Memory B cell (primary cell): Measurements from ENCODE around the gene RNF13.
"Not testable (repeated sequence)": the region's sequence is repeated elsewhere in the genome, so short reads cannot be mapped to it uniquely, and the experiment has no call there.

Experiments
- ATAC-seq: fragments of 150-1000 bp; cut with Tn5 transposase; 2 replicates; pipeline ENCODE4 v1.10.0; 2021; ENCODE audit warnings: low read depth, mild to moderate bottlenecking, moderate library complexity
- DNase-seq, 2 donors: peaks; one replicate each; pipeline ENCODE4 v3.0.0; 2022; ENCODE audit warnings: low spot score in 2 of 2
- H3K27ac Mint-ChIP-seq: one replicate; pipeline ENCODE4 v1.8.0; 2022; ENCODE audit warnings: mild to moderate bottlenecking, moderate library complexity, mixed read lengths
- H3K27me3 Mint-ChIP-seq: one replicate; pipeline ENCODE4 v1.8.0; 2022; ENCODE audit warnings: mixed read lengths
- H3K36me3 Mint-ChIP-seq: one replicate; pipeline ENCODE4 v1.8.0; 2022; ENCODE audit warnings: mild to moderate bottlenecking, mixed read lengths
- H3K4me1 Mint-ChIP-seq: one replicate; pipeline ENCODE4 v1.8.0; 2022; ENCODE audit warnings: mixed read lengths
- H3K4me3 Mint-ChIP-seq: one replicate; pipeline ENCODE4 v1.8.0; 2022; ENCODE audit warnings: mild to moderate bottlenecking, moderate library complexity, mixed read lengths
- H3K9me3 Mint-ChIP-seq: one replicate; pipeline ENCODE4 v1.8.0; 2022; ENCODE audit warnings: mixed read lengths

The RNF13 gene

DNA sequence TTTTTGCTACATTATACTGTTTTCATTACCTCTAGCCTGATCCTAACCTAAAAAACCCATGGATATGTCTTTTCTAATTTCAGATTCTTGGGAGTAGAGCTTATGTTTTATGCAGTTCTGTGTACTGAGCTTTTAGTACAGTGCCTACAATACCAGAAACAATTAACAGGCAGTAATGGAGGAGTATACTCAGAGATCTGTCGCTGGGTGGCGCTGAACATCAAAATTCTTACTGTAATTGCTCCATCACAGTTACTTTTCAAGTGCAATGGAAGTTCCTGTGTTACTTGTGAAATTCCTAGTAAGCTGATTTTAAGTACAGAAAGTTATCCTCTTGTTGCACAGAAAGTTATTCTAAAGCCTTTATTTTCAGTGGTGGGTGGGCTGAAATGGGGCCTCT lies 66.9 kb downstream of the RNF13 start:
- DNase-seq (no peak), ATAC-seq (peak; percentile 39)
- H3K27me3 Mint-ChIP-seq = no peaks in the 10 kb centered on the region
- H3K4me1 Mint-ChIP-seq = peaks cover 5% of the 10 kb centered on the region
- H3K9me3 Mint-ChIP-seq = peaks cover 6% of the 10 kb centered on the region
- no peak overlapping the region for H3K27ac Mint-ChIP-seq
- H3K4me3 Mint-ChIP-seq = no peak overlapping the region
- peaks cover 16% of the 10 kb centered on the region for H3K36me3 Mint-ChIP-seq

DNA sequence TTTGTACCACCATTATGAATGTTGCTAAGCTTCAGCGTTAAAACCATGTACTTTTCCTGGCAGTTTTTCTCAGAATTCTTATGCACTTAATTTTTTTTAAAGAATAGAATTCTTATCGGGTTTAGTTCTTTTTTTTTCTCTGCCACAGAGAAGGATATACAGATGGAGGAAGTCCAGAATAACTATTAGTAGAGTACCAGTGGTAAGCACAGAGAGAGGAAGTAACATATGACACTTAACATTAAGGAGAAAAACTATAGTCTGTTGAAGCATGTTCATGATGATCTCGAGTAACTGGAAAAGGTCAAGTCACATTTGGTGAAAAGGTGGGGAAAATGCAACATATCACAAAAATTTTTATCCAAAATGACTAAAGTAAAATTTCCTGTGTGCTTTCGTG lies 68.9 kb downstream of the RNF13 start:
- H3K4me1 Mint-ChIP-seq = peaks cover 15% of the 10 kb centered on the region
- peaks cover 20% of the 10 kb centered on the region for H3K36me3 Mint-ChIP-seq
- peaks cover 6% of the 10 kb centered on the region for H3K9me3 Mint-ChIP-seq
- ATAC-seq = peak; percentile 49
- H3K4me3 Mint-ChIP-seq = peak overlapping the region; percentile 30
- H3K27ac Mint-ChIP-seq = peak overlapping the region; percentile 68
- H3K27me3 Mint-ChIP-seq = no peaks in the 10 kb centered on the region
- DNase-seq = no peak

DNA sequence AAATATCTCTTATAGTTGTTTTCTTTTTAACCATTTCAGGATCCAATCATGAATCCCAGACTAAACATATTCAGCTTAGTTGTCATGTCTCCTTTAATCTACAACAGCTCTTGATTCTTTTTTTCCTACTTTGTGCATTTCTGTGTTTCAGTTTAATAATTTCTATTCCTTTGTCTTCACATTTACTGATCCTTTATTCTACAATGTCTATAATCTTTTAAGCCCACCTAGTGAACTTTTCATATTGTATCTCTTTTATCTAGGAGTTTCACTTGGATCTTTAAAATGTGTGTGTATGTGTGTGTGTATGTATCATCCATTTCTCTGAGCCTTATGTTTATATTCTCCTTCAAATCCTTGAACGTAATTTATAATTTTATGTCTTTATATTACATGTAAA lies 70.1 kb downstream of the RNF13 start:
- Mint-ChIP-seq H3K4me3 (no peak overlapping the region), H3K9me3 (peaks cover 6% of the 10 kb centered on the region), H3K4me1 (peaks cover 17% of the 10 kb centered on the region), H3K27ac (no peak overlapping the region), H3K36me3 (peaks cover 25% of the 10 kb centered on the region), H3K27me3 (no peaks in the 10 kb centered on the region)
- ATAC-seq = no peak
- DNase-seq = no peak

DNA sequence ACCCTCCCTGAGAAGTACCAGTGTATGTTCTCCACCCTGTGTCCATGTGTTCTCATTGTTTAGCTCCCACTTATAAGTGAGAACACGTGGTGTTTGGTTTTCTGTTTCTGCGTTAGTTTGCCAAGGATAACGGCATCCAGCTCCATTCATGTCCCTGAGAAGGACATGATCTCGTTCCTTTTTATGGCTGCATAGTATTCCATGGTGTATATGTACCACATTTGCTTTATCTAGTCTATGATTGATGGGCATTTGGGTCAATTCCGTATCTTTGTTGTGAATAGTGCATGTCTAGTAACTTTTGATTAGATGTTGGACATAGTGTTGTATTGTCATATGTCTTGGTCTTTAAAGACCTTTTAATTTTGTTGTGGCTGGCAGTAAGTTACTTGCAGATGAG lies 70.8 kb downstream of the RNF13 start:
- not testable (repeated sequence) for H3K9me3 Mint-ChIP-seq, ATAC-seq, H3K4me3 Mint-ChIP-seq, DNase-seq, H3K27ac Mint-ChIP-seq, H3K27me3 Mint-ChIP-seq
- peaks cover 27% of the 10 kb centered on the region for H3K36me3 Mint-ChIP-seq
- peaks cover 17% of the 10 kb centered on the region for H3K4me1 Mint-ChIP-seq

DNA sequence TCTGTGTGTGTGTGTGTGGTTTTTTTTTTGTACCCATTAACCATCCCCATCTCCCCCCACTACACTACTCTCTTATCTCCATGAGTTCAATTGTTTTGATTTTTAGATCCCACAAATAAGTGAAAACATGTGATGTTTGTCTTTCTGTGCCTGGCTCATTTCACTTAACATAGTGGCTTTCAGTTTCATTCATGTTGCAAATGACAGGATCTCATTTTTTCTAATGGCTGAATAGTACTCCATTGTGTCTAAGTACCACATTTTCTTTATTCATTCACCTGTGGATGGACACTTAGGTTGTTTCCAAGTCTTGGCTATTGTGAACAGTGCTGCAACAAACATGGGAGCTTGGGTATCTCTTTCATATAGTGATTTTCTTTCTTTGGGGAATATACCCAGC lies 71.8 kb downstream of the RNF13 start:
- ATAC-seq, H3K9me3 Mint-ChIP-seq, H3K4me3 Mint-ChIP-seq, DNase-seq, H3K27me3 Mint-ChIP-seq: not testable (repeated sequence)
- Mint-ChIP-seq H3K36me3 (peaks cover 30% of the 10 kb centered on the region), H3K4me1 (peaks cover 17% of the 10 kb centered on the region), H3K27ac (peak overlapping the region; percentile 32)

DNA sequence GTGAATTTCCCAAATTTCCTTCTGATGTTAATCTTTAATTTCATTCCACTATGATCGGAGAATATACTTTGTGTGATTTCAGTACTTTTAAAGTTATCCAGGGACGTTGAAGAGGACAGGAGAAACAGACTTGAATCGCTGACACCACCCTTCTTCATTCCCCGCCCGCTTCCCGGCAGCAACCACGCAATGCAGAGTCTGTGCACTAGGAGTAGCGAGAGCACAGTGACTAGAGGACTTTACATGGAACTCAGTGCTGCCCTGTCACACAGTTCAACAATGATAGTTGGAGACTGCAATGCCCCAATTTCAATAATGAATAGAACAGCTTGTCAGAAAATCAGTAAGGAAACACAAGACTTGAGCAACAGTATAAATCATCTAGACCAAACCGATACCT lies 73.9 kb downstream of the RNF13 start:
- Mint-ChIP-seq H3K27me3 (no peaks in the 10 kb centered on the region), H3K9me3 (peaks cover 5% of the 10 kb centered on the region), H3K4me1 (peaks cover 24% of the 10 kb centered on the region), H3K4me3 (no peak overlapping the region), H3K27ac (no peak overlapping the region), H3K36me3 (peaks cover 40% of the 10 kb centered on the region)
- ATAC-seq (no peak), DNase-seq (no peak)

DNA sequence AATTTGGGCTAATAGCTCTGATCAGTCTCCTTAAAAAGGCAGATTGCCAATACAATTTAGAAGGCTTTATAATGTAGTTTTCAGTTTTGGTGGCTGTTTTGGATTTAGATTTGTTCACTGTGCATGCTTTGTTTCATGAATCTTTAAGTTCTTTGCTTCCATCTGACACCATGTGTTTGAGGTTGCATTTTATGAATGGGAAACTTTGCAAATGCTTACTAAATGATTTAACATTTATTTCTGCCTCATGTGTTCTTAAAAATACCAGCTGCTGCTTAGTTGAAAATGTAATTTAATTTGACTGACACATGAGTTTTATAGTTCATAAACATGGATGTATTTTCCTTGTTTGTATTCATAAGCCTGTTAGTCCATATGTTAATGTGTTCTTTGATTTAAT lies 78.6 kb downstream of the RNF13 start:
- Mint-ChIP-seq H3K36me3 (peaks cover 22% of the 10 kb centered on the region), H3K4me1 (peaks cover 11% of the 10 kb centered on the region), H3K4me3 (no peak overlapping the region), H3K9me3 (no peaks in the 10 kb centered on the region), H3K27me3 (no peaks in the 10 kb centered on the region), H3K27ac (no peak overlapping the region)
- DNase-seq (no peak), ATAC-seq (no peak)

DNA sequence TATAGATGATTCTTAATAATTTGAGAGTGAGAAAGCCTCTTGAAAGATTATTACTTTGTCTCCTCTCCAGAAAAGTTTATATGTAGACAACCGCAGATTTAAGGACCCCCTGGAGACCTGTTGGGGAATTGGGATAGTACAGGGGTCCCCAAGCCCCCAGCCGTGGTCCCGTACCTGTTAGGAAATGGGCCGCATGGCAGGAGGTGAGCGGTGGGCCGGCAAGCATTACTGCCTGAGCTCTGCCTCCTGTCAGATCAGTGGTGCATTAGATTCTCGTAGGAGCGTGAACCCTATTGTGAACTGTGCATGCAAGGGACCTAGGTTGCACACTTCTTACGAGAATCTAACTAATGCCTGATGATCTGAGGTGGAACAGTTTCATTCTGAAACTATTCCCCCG lies 79.4 kb downstream of the RNF13 start:
- no peak overlapping the region for H3K4me3 Mint-ChIP-seq
- H3K36me3 Mint-ChIP-seq = peaks cover 21% of the 10 kb centered on the region
- no peak overlapping the region for H3K27ac Mint-ChIP-seq
- H3K4me1 Mint-ChIP-seq = peaks cover 11% of the 10 kb centered on the region
- ATAC-seq (no peak), DNase-seq (no peak)
- no peaks in the 10 kb centered on the region for H3K27me3 Mint-ChIP-seq
- no peaks in the 10 kb centered on the region for H3K9me3 Mint-ChIP-seq

DNA sequence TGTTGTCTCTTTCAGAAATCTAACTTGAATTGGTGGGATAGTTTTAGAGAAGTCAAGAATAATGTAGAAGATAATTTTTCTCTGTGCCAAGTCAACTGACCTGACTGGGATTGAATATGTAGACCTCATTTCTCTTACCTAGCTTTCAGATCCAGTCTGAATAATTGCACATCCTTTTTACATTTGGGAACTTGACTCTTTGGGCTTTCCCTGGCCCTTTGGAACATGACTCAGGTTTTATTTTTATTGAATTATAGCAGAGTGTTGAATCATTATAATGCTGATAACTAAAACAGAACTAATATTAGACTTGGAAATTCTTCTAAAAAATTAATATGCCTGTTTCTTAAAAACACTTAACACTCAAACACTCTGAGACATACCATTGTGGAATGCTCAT lies 81.2 kb downstream of the RNF13 start:
- Mint-ChIP-seq H3K9me3 (no peaks in the 10 kb centered on the region), H3K36me3 (peaks cover 24% of the 10 kb centered on the region), H3K27ac (no peak overlapping the region), H3K4me3 (no peak overlapping the region), H3K27me3 (no peaks in the 10 kb centered on the region), H3K4me1 (peaks cover 9% of the 10 kb centered on the region)
- DNase-seq (no peak), ATAC-seq (no peak)

DNA sequence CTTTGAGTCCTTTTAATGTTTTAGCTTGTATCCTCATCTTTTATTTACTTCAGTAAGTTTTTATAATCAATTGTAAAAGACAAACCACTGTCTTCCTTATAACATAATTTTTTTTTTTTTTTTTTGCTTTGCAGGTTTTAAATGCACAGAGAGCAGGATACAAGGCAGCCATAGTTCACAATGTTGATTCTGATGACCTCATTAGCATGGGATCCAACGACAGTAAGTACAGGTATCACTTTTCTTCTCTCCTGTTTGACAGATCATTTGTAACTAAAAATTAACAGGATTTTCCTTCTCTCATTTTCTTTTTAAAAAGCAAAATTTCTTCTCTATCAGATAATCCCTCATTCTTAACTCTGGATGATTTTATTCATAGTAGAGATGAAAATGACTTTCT lies 82.3 kb downstream of the RNF13 start:
- no peak overlapping the region for H3K4me3 Mint-ChIP-seq
- H3K4me1 Mint-ChIP-seq = peaks cover 11% of the 10 kb centered on the region
- H3K27ac Mint-ChIP-seq = no peak overlapping the region
- H3K36me3 Mint-ChIP-seq = peaks cover 24% of the 10 kb centered on the region
- DNase-seq (no peak), ATAC-seq (no peak)
- no peaks in the 10 kb centered on the region for H3K27me3 Mint-ChIP-seq
- H3K9me3 Mint-ChIP-seq = no peaks in the 10 kb centered on the region

DNA sequence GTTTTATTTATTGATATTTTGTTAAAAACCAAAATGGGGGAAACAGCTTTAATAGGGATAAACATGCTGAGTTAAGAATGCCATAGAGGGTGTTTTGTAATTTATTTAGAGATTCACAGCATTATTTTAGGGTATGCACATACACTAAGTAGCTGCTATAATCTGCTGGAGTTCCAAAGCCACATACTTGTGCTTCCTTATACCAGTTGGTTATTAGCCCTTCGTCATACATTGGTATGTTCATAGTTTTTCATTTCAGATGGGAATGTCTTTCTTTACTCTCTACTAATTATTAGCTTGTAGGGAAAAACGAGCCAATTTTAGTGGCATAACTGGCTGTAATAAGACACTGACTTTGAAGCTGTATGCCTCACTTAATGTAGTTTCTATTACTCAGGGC lies 82.8 kb downstream of the RNF13 start:
- no peak for ATAC-seq
- Mint-ChIP-seq H3K27me3 (no peaks in the 10 kb centered on the region), H3K4me1 (peaks cover 10% of the 10 kb centered on the region), H3K9me3 (no peaks in the 10 kb centered on the region), H3K36me3 (peaks cover 20% of the 10 kb centered on the region), H3K4me3 (no peak overlapping the region), H3K27ac (no peak overlapping the region)
- DNase-seq = no peak

DNA sequence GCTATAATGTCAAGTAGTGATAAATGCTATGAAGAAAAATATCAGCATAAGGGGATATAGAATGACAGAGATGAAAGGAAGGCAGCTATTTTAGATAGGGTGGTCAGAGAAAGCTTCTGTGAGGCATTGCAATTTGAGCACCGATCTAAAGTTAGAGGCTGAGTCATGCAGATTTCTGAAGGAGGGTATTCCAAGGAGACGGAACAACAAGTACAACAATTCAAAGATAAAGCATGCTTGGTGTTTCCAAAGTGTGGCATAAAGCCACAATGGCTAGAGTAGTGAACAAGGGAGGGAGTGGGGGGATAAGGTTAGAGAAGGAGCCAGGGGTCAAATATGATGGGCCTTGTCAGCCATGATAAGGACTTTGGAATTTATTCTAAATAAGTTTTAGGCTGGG lies 85.8 kb downstream of the RNF13 start:
- Mint-ChIP-seq H3K4me3 (no peak overlapping the region), H3K27ac (no peak overlapping the region), H3K36me3 (peaks cover 19% of the 10 kb centered on the region), H3K27me3 (no peaks in the 10 kb centered on the region), H3K4me1 (peaks cover 7% of the 10 kb centered on the region), H3K9me3 (no peaks in the 10 kb centered on the region)
- ATAC-seq (no peak), DNase-seq (no peak)

DNA sequence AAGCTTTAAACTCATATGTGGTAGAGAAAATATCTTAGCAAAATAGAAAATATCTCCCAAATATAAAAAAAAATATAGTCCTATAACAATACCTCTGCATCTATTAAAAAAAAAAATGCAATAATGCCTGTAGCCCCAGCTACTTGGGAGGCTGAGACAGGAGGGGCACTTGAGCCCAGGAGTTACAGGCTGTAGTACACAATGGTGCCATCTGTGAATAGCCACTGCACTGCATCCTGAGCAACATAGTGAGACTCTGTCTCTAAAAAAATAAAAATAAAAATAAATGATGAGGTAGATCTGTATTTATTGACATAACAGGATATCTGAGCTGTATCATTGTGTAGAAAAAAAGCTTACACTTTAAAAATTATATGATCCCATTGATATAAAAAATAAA lies 87.3 kb downstream of the RNF13 start:
- Mint-ChIP-seq H3K36me3 (peaks cover 23% of the 10 kb centered on the region), H3K9me3 (no peaks in the 10 kb centered on the region), H3K4me1 (peaks cover 9% of the 10 kb centered on the region), H3K27ac (no peak overlapping the region), H3K27me3 (no peaks in the 10 kb centered on the region), H3K4me3 (no peak overlapping the region)
- DNase-seq = no peak
- no peak for ATAC-seq

DNA sequence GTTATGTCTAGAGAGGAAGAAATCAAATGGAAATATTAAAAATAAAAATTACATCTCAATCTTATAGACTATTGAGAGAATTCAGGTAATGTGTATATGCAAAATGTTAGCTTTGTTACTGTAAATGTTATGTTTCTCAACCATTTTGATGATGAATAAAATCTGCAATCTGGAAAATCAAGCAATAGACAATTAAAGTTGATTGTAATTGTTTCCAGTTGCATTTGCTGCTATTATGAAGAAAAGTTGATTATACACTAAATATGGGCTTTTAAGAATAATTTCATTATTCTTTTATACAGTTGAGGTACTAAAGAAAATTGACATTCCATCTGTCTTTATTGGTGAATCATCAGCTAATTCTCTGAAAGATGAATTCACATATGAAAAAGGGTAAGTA lies 88.8 kb downstream of the RNF13 start:
- peaks cover 24% of the 10 kb centered on the region for H3K36me3 Mint-ChIP-seq
- no peak for DNase-seq
- no peak for ATAC-seq
- H3K4me1 Mint-ChIP-seq = peaks cover 9% of the 10 kb centered on the region
- no peaks in the 10 kb centered on the region for H3K9me3 Mint-ChIP-seq
- no peak overlapping the region for H3K4me3 Mint-ChIP-seq
- no peak overlapping the region for H3K27ac Mint-ChIP-seq
- H3K27me3 Mint-ChIP-seq = no peaks in the 10 kb centered on the region

DNA sequence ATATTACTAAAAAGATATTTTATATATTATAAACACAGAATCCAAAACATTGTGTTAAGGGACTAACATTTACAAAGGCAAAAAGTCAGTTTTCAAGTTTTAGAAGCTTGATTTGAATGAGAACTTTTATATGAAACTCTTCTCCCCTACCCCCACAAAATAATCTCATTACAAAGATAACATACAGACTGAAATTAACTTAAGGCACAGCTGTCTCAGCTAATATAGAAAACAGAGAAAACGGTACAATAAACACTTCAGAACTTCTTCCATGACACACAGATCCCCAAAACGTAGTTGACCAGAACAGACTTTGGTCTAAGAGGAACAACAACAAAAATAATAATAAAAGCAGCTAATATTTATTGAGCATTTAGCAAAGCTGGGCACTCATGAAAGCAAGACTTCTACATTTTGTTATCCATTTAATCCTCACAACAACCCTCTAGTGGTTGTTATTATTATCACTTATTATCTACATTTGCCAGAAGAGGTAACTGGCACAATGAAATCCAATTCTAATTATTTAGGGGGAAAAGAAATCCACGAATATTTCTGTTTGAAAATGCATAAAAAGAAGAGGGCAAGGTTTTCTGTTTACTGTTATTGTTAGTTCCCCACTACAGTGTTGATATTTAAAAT lies 89.6 kb downstream of the RNF13 start:
- DNase-seq (no peak), ATAC-seq (no peak)
- Mint-ChIP-seq H3K27me3 (no peaks in the 10 kb centered on the region), H3K4me1 (peaks cover 9% of the 10 kb centered on the region), H3K9me3 (no peaks in the 10 kb centered on the region), H3K4me3 (no peak overlapping the region), H3K36me3 (peaks cover 21% of the 10 kb centered on the region), H3K27ac (no peak overlapping the region)
